GM12892 (cell line): ENCODE data around the gene EML4.

Experiments used
- DNase-seq: peaks from one replicate; pipeline ENCODE4 v3.0.0; 2011; ENCODE audit not compliant: insufficient read length
- FAIRE-seq: peaks from 2 replicates; lab custom pipeline; 2011; peaks lifted over from hg19 to GRCh38; lab: Jason Lieb, UNC
- POLR2A ChIP-seq: IDR thresholded peaks from 2 replicates; pipeline ENCODE4 v1.6.1; 2011; ENCODE audit warnings: low read depth, low read length, control low read depth
- POLR2AphosphoS5 ChIP-seq: IDR thresholded peaks from 2 replicates; pipeline ENCODE4 v1.6.1; 2011; ENCODE audit warnings: low read depth, low read length, control low read depth
- TAF1 ChIP-seq: IDR thresholded peaks from 2 replicates; pipeline ENCODE4 v1.6.1; 2011; ENCODE audit warnings: low read depth, mild to moderate bottlenecking, control low read depth, low read length, borderline replicate concordance

EML4 gene

GRCh38 chr2:42192652-42193566 is 23.8 kb downstream of the EML4 start:
- FAIRE-seq = peak; percentile 73
- TF ChIP-seq TAF1 (no peak), POLR2AphosphoS5 (no peak), POLR2A (no peak)
- no peak for DNase-seq

- FAIRE-seq = peak; percentile 73
- TF ChIP-seq TAF1 = no peak
- no peak for TF ChIP-seq POLR2A
- no peak for TF ChIP-seq POLR2AphosphoS5
- no peak for DNase-seq
Observed at GRCh38 chr2:42193722-42194187, 24.6 kb downstream of the EML4 start.

- DNase-seq = no peak
- no peak for FAIRE-seq
- TF ChIP-seq TAF1 (no peak), POLR2A (no peak), POLR2AphosphoS5 (no peak)
Observed at GRCh38 chr2:42194428-42194827, 25.3 kb downstream of the EML4 start.

- no peak for TF ChIP-seq POLR2A
- no peak for TF ChIP-seq TAF1
- no peak for TF ChIP-seq POLR2AphosphoS5
- FAIRE-seq (no peak), DNase-seq (no peak)
Observed at GRCh38 chr2:42195559-42195958, 26.4 kb downstream of the EML4 start.

GRCh38 chr2:42196070-42196402 is 26.9 kb downstream of the EML4 start:
- no peak for DNase-seq
- no peak for FAIRE-seq
- TF ChIP-seq POLR2AphosphoS5 (no peak), POLR2A (no peak), TAF1 (no peak)

GRCh38 chr2:42196403-42197267 is 27.5 kb downstream of the EML4 start:
- DNase-seq (no peak), FAIRE-seq (peak; percentile 74)
- TF ChIP-seq POLR2A = no peak
- no peak for TF ChIP-seq POLR2AphosphoS5
- no peak for TF ChIP-seq TAF1

- no peak for TF ChIP-seq TAF1
- TF ChIP-seq POLR2AphosphoS5 = no peak
- no peak for TF ChIP-seq POLR2A
- DNase-seq (no peak), FAIRE-seq (no peak)
Observed at GRCh38 chr2:42197792-42198191, 28.6 kb downstream of the EML4 start.

GRCh38 chr2:42198466-42198865 is 29.3 kb downstream of the EML4 start:
- no peak for FAIRE-seq

GRCh38 chr2:42199002-42199401 is 29.8 kb downstream of the EML4 start:
- no peak for FAIRE-seq
- TF ChIP-seq TAF1 (no peak), POLR2A (no peak), POLR2AphosphoS5 (no peak)
- DNase-seq = no peak

More at GRCh38 chr2:42198466-42198865, 29.3 kb downstream of the EML4 start:
- no peak for DNase-seq
- TF ChIP-seq POLR2AphosphoS5 (no peak), POLR2A (no peak), TAF1 (no peak)

GRCh38 chr2:42199626-42200025 is 30.5 kb downstream of the EML4 start:
- DNase-seq = no peak

More at GRCh38 chr2:42199626-42200025, 30.5 kb downstream of the EML4 start:
- no peak for FAIRE-seq
- no peak for TF ChIP-seq POLR2AphosphoS5
- no peak for TF ChIP-seq TAF1
- TF ChIP-seq POLR2A = no peak
